Activated CD8-positive, alpha-beta memory T cell treated with anti-CD3 and anti-CD28 coated beads for 36 hours (primary cell): ENCODE data around the gene PLAC1. TPM values are rescaled to one million over a fixed set of nuclear protein-coding genes. Genes with fewer than 3 reads are reported as not detected.

ENCODE experiments used
- CTCF ChIA-PET: fragments of 350-600 bp; sonication (Branson Sonifier 250); formaldehyde crosslinking; loops from one replicate; lab custom pipeline; 2021; ENCODE audit warnings: antibody characterized with exemption; lab: Charles Lee
- POLR2A ChIA-PET: fragments of 350-600 bp; sonication (Branson Sonifier 250); formaldehyde crosslinking; loops from one replicate; lab custom pipeline; 2021; ENCODE audit warnings: antibody characterized with exemption; lab: Charles Lee
- total RNA-seq, 2 experiments: library from RNA; stranded (reverse); gene quantifications; one replicate each; pipeline ENCODE4 v1.2.3, GENCODE V29; 2021

Gene PLAC1
- total RNA-seq, 2 experiments from 2014 or later = not detected

- CTCF ChIA-PET = no interaction called here
- POLR2A ChIA-PET = no interaction called here
Measured at GRCh38 chrX:134548257-134549201, 109.7 kb downstream of the PLAC1 start.

DNA sequence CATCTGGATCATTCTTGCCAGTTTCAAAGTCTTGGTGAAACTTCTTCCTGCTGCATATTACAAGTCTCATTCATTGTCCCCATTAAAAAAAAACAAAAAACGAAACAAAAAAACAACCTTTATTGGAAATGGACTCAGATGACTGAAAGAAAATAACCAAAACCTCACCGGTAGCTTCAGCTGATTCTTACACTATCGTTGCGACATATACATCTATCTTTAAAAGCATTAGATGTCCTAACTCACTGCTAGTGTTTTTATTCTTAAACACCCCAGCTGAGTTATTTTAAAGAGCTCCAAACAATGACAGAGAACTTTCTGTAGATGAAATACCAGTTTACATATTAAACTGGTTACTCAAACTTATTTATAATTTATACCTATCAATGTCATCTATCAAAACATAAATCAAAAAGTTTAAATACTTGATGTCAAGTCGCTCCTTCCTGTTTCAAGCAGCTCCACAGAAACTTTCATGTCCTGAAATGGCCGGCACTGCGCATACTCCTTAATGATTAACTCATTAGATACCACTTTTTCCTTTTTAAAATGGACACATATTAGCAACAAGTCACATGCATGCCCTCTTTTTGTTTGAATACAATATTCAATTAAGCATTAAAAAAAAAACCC is 111.1 kb downstream of the PLAC1 start:
- ChIA-PET CTCF (interaction anchor here (0.7 kb wide), 1 partner anchor 208 kb away, joined by 3 read pairs; no protein-coding TSS in a partner anchor), POLR2A (no interaction called here)

DNA sequence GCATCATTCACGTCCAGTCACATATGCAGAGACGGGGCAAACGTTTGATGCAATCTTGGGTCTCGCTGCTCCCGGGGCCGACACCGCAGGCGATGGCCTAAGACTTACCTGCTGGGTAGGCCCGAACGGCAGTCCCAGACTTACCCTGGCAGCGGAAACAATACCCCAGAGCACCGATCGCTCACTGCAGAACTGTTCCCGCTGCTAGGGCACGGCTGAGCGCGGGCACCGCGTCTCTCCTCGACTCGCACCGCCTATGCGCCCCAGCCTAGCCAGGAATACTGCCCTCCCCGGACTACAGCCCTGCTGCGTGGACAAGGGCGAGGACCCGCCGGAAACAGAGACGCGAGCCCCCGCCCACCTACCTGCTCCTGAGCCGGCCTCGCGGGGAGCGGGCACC is 112.1 kb downstream of the PLAC1 start:
- POLR2A ChIA-PET = no interaction called here
- CTCF ChIA-PET = no interaction called here

DNA sequence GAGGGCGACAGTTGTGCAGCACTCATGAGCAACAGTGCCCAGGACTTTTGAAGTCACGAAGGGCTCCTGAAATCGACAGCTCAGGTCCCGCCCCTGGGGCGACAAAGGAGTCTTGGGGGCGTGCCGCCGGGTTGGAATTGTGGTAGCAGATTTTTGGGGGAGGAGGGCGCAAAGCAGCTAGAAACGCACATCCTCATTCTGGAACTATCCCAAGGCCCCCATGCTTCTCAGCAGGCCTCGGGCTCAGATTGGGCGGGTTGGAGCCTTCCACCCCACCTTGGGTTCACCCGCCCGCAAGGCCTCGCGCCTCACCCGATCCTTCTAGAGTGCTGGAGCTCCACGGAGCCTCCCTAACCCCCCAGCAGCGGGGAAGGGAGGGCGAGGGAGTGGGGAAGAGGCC is 112.8 kb downstream of the PLAC1 start:
- CTCF ChIA-PET = no interaction called here

GRCh38 chrX:134544513-134545151 is 113.6 kb downstream of the PLAC1 start:
- CTCF ChIA-PET = no interaction called here
- POLR2A ChIA-PET = no interaction called here

More for the DNA sequence above, 112.8 kb downstream of the PLAC1 start:
- POLR2A ChIA-PET = no interaction called here

GRCh38 chrX:134544135-134544512 is 114.1 kb downstream of the PLAC1 start:
- CTCF ChIA-PET = no interaction called here
- POLR2A ChIA-PET = no interaction called here

GRCh38 chrX:134543288-134543687 is 115.0 kb downstream of the PLAC1 start:
- ChIA-PET CTCF (no interaction called here), POLR2A (no interaction called here)

- POLR2A ChIA-PET = no interaction called here
- CTCF ChIA-PET = no interaction called here
Measured at GRCh38 chrX:134542485-134542884, 115.8 kb downstream of the PLAC1 start.

DNA sequence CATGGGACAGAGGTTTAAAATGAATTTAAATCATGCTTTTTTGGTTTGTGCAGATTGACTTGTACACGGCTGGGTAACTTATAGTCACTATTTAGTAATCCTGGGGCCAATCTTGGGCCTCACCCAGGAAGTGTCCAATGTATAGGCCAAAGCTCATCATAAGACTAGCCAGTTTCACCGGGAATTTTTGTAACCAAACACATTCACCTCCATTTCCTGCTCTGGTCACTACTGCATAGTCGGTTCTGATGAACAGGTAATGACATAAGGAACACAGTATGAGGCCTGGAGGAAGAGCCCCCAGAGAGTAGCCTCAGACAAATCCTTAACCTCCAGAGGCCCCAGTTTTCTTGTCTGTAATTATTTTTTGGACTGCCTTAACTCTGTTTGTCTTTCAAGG is 116.4 kb downstream of the PLAC1 start:
- ChIA-PET POLR2A (interaction anchor here (0.6 kb wide), 1 partner anchor 61 kb away, joined by 3 read pairs; no protein-coding TSS in a partner anchor), CTCF (no interaction called here)

GRCh38 chrX:134538316-134538715 is 120.0 kb downstream of the PLAC1 start:
- CTCF ChIA-PET = no interaction called here
- POLR2A ChIA-PET = no interaction called here

GRCh38 chrX:134537179-134537955 is 120.9 kb downstream of the PLAC1 start:
- POLR2A ChIA-PET = no interaction called here
- CTCF ChIA-PET = no interaction called here

GRCh38 chrX:134533952-134534351 is 124.3 kb downstream of the PLAC1 start:
- ChIA-PET POLR2A (no interaction called here), CTCF (no interaction called here)

- ChIA-PET CTCF (no interaction called here), POLR2A (no interaction called here)
Measured at GRCh38 chrX:134533352-134533751, 124.9 kb downstream of the PLAC1 start.

GRCh38 chrX:134530845-134531244 is 127.4 kb downstream of the PLAC1 start:
- CTCF ChIA-PET = no interaction called here
- POLR2A ChIA-PET = no interaction called here

DNA sequence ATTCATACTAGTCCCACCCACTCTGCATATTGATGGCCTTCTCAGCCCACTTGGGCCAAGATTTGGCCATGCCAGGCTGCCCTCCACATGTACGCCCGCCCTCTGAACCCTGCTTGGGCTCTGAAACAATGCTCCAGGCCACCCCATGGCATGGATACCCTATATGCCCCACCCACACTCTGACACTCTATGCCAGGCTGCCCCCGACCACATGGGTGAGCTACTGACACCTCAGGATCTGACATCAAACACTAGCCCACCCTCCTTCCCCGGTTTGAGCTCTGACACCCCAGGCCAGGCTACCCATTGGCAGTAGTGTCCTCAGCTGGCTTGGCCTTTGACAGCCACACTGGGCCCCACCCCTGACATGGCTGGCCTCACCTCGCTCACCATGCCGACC is 128.8 kb downstream of the PLAC1 start:
- ChIA-PET POLR2A (no interaction called here), CTCF (interaction anchor here (0.5 kb wide), 1 partner anchor 27 kb away, joined by 4 read pairs; no protein-coding TSS in a partner anchor)

- ChIA-PET CTCF (no interaction called here), POLR2A (no interaction called here)
Measured at GRCh38 chrX:134528960-134529359, 129.3 kb downstream of the PLAC1 start.

DNA sequence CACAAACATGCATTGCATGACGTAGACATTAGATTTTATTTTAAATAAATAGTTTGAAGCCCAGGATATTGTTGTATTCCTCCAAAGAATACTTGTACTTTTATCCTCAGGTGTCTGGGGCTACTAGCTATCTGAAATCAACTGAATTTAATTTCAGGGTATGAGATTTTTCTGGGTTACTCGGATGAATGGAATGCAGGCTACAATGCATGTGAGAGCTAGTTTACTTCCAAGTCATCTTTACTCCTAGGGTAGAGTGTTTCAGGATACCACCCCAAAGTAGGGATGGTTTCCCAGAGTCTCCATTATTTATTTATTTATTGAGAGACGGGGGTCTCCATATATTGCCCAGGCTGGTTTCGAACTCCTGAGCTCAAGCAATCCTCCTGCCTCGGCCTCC is 131.9 kb downstream of the PLAC1 start:
- ChIA-PET POLR2A (no interaction called here), CTCF (no interaction called here)

DNA sequence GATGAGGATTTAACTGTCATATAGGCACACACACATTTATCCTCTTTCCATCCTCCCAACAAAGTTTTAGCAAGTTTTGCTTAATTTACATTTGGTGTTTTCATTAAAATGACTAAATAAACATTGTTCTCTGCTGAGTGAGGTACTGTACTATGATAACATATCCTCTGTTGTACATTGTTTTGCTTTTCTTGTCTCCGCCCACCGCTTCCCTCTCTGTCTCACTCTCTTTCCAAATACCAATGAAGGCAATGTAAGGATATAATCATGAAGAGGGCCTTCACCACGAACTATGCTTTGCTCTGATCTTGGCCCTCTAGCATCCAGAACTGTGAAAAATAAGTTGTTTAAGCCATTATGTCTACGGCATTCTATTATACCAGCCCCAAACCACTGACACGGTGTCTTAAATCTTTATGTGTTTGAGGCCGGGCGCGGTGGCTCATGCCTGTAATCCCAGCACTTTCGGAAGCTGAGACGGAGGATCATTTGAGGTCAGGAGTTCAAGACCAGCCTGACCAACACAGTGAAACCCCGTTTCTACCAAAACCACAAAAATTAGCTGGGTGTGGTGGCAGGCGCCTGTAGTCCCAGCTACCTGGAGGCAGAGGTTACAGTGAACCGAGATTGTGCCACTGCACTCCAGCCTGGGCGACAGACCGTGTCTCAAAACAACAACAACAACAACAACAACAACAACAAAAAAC is 133.0 kb downstream of the PLAC1 start:
- CTCF ChIA-PET = no interaction called here

GRCh38 chrX:134524181-134524580 is 134.1 kb downstream of the PLAC1 start:
- ChIA-PET POLR2A (no interaction called here), CTCF (no interaction called here)

More for the DNA sequence above, 133.0 kb downstream of the PLAC1 start:
- POLR2A ChIA-PET = no interaction called here
